Ectodermal cell (in vitro differentiated cells): ENCODE results near the gene LEMD1.

Experiments
- H3K27ac ChIP-seq: 2 replicates; pipeline ENCODE4 v1.7.0; 2013; ENCODE audit warnings: mild to moderate bottlenecking, low read depth, low read length; ENCODE audit not compliant: insufficient read depth, poor library complexity, severe bottlenecking
- H3K27me3 ChIP-seq: 2 replicates; pipeline ENCODE4 v1.7.0; 2013; ENCODE audit warnings: mild to moderate bottlenecking, low read length; ENCODE audit not compliant: insufficient read depth, control insufficient read depth, poor library complexity, severe bottlenecking
- H3K36me3 ChIP-seq: one replicate; pipeline ENCODE4 v1.7.0; 2013; ENCODE audit warnings: low read length; ENCODE audit not compliant: control insufficient read depth, insufficient read depth
- H3K4me1 ChIP-seq: one replicate; pipeline ENCODE4 v1.7.0; 2013; ENCODE audit warnings: low read length; ENCODE audit not compliant: control insufficient read depth, insufficient read depth
- H3K4me3 ChIP-seq: 2 replicates; pipeline ENCODE4 v1.7.0; 2013; ENCODE audit warnings: low read depth, low read length, control low read depth; ENCODE audit not compliant: insufficient read depth
- H3K9me3 ChIP-seq: 2 replicates; pipeline ENCODE4 v1.7.0; 2013; ENCODE audit warnings: mild to moderate bottlenecking, low read length, moderate library complexity; ENCODE audit not compliant: control insufficient read depth
- WGBS, 2 experiments: methylation state at CpG; one replicate each; pipeline ENCODE4 v1.1.7; 2013; ENCODE audit warnings: missing lambda C conversion rate in 2 of 2; 5-methylcytosine and 5-hydroxymethylcytosine counted together

LEMD1 gene

GRCh38 chr1:205380882-205381281, 41.0 kb downstream of the LEMD1 start:
- no peaks in the 10 kb centered on the region for H3K27me3 ChIP-seq
- H3K4me1 ChIP-seq, result peaks cover 3% of the 10 kb centered on the region
- WGBS, 2 experiments, result 65 to 67% methylated on average over 2 of the region's 2 CpGs
- H3K4me3 ChIP-seq, result no peak overlapping the region
- no peaks in the 10 kb centered on the region for H3K36me3 ChIP-seq
- no peaks in the 10 kb centered on the region for H3K9me3 ChIP-seq
- no peak overlapping the region for H3K27ac ChIP-seq

GRCh38 chr1:205379056-205379455, 42.8 kb downstream of the LEMD1 start:
- Histone ChIP-seq H3K27me3 (no peaks in the 10 kb centered on the region), H3K4me3 (no peak overlapping the region), H3K4me1 (peaks cover 17% of the 10 kb centered on the region), H3K36me3 (no peaks in the 10 kb centered on the region), H3K9me3 (no peaks in the 10 kb centered on the region), H3K27ac (no peak overlapping the region)
- WGBS, 2 experiments, result 89 to 90% methylated on average over 7 to 8 of the region's 8 CpGs

GRCh38 chr1:205377355-205377754, 44.5 kb downstream of the LEMD1 start:
- H3K36me3 ChIP-seq, result no peaks in the 10 kb centered on the region
- no peaks in the 10 kb centered on the region for H3K9me3 ChIP-seq
- peaks cover 21% of the 10 kb centered on the region for H3K4me1 ChIP-seq
- 92 to 96% methylated on average over 3 of the region's 3 CpGs for WGBS, 2 experiments
- H3K4me3 ChIP-seq, result no peak overlapping the region
- H3K27me3 ChIP-seq, result no peaks in the 10 kb centered on the region
- H3K27ac ChIP-seq, result no peak overlapping the region

GRCh38 chr1:205376739-205377138, 45.1 kb downstream of the LEMD1 start:
- Histone ChIP-seq H3K4me3 (no peak overlapping the region), H3K36me3 (no peaks in the 10 kb centered on the region), H3K27me3 (no peaks in the 10 kb centered on the region), H3K27ac (no peak overlapping the region), H3K9me3 (no peaks in the 10 kb centered on the region), H3K4me1 (peaks cover 21% of the 10 kb centered on the region)
- 69 to 85% methylated on average over 4 of the region's 4 CpGs for WGBS, 2 experiments

- Histone ChIP-seq H3K27ac (peak overlapping the region; percentile 55), H3K4me3 (no peak overlapping the region), H3K4me1 (peaks cover 21% of the 10 kb centered on the region), H3K36me3 (no peaks in the 10 kb centered on the region), H3K9me3 (no peaks in the 10 kb centered on the region), H3K27me3 (no peaks in the 10 kb centered on the region)
- 17 to 19% methylated on average over 6 of the region's 6 CpGs for WGBS, 2 experiments
Observed at GRCh38 chr1:205375835-205376545, 45.9 kb downstream of the LEMD1 start.

- Histone ChIP-seq H3K4me1 (peaks cover 21% of the 10 kb centered on the region), H3K36me3 (no peaks in the 10 kb centered on the region), H3K27me3 (no peaks in the 10 kb centered on the region), H3K4me3 (no peak overlapping the region), H3K27ac (no peak overlapping the region), H3K9me3 (no peaks in the 10 kb centered on the region)
- 68 to 74% methylated on average over 10 of the region's 10 CpGs for WGBS, 2 experiments
Observed at GRCh38 chr1:205374210-205375078, 47.4 kb downstream of the LEMD1 start.

GRCh38 chr1:205373798-205374175, 48.1 kb downstream of the LEMD1 start:
- WGBS, 2 experiments, result 98% methylated on average over 2 of the region's 2 CpGs
- H3K36me3 ChIP-seq, result no peaks in the 10 kb centered on the region
- H3K4me3 ChIP-seq, result no peak overlapping the region
- peaks cover 21% of the 10 kb centered on the region for H3K4me1 ChIP-seq
- no peak overlapping the region for H3K27ac ChIP-seq
- no peaks in the 10 kb centered on the region for H3K9me3 ChIP-seq
- no peaks in the 10 kb centered on the region for H3K27me3 ChIP-seq

- Histone ChIP-seq H3K4me1 (peaks cover 21% of the 10 kb centered on the region), H3K27ac (no peak overlapping the region), H3K4me3 (no peak overlapping the region), H3K27me3 (no peaks in the 10 kb centered on the region), H3K9me3 (no peaks in the 10 kb centered on the region), H3K36me3 (no peaks in the 10 kb centered on the region)
- WGBS, 2 experiments, result 66 to 71% methylated on average over 8 to 9 of the region's 9 CpGs
Observed at GRCh38 chr1:205373022-205373797, 48.6 kb downstream of the LEMD1 start.

- no peaks in the 10 kb centered on the region for H3K9me3 ChIP-seq
- 61 to 71% methylated on average over 11 of the region's 11 CpGs for WGBS, 2 experiments
- H3K36me3 ChIP-seq, result no peaks in the 10 kb centered on the region
- H3K4me3 ChIP-seq, result no peak overlapping the region
- no peak overlapping the region for H3K27ac ChIP-seq
- peaks cover 21% of the 10 kb centered on the region for H3K4me1 ChIP-seq
- no peaks in the 10 kb centered on the region for H3K27me3 ChIP-seq
Observed at GRCh38 chr1:205371871-205372660, 49.8 kb downstream of the LEMD1 start.
